Mammary epithelial cell (primary cell): ENCODE data around the gene SIK1.
"Not testable (repeated sequence)": the region's sequence is repeated elsewhere in the genome, so short reads cannot be mapped to it uniquely, and the experiment has no call there.

Experiments
- CTCF ChIP-seq, 2 donors: IDR thresholded peaks in 1 of 2; conservative IDR thresholded peaks in 1 of 2; 2 replicates each; pipeline ENCODE4 v1.5.1; 2011 to 2012; ENCODE audit warnings: inconsistent platforms in 2 of 2, low read length in 2 of 2, mild to moderate bottlenecking in 2 of 2, control low read depth in 1 of 2, low read depth in 1 of 2; ENCODE audit not compliant: insufficient read depth in 1 of 2; ENCODE audit errors: extremely low read depth in 1 of 2
- EZH2 ChIP-seq: IDR thresholded peaks from 2 replicates; pipeline ENCODE4 v1.6.1; 2012; ENCODE audit warnings: low read length, inconsistent platforms, borderline replicate concordance

GRCh38 chr21:43399136-43399535, 27.8 kb downstream of the SIK1 start:
- not testable (repeated sequence) for TF ChIP-seq CTCF (conservative IDR thresholded peaks at IDR 0.05 in 1 of 2, IDR thresholded peaks at IDR 0.05 in 1 of 2; ENCODE audit: extremely low read depth in 1 of 2, insufficient read depth in 1 of 2, low read depth in 1 of 2, low read length in 2 of 2); EZH2
